Nephron (organoid): ENCODE data around the gene NUF2.
"Not testable (repeated sequence)": the region's sequence is repeated elsewhere in the genome, so short reads cannot be mapped to it uniquely, and the experiment has no call there.

ENCODE experiments used
- H3K27ac Mint-ChIP-seq, 3 experiments: 2 replicates each; pipeline ENCODE4 v1.8.0; 2020; ENCODE audit warnings: mixed read lengths in 3 of 3, mild to moderate bottlenecking in 2 of 3, moderate library complexity in 1 of 3
- H3K27me3 Mint-ChIP-seq: 2 replicates; pipeline ENCODE4 v1.8.0; 2021; ENCODE audit warnings: low read depth, mild to moderate bottlenecking, moderate library complexity, mixed read lengths
- H3K36me3 Mint-ChIP-seq: 2 replicates; pipeline ENCODE4 v1.8.0; 2020; ENCODE audit warnings: low read depth, mixed read lengths
- H3K4me1 Mint-ChIP-seq: 2 replicates; pipeline ENCODE4 v1.8.0; 2020; ENCODE audit warnings: mixed read lengths
- H3K4me3 Mint-ChIP-seq, 3 experiments: 2 replicates each; pipeline ENCODE4 v1.8.0; 2020; ENCODE audit warnings: mild to moderate bottlenecking in 3 of 3, mixed read lengths in 3 of 3, moderate library complexity in 2 of 3
- H3K9me3 Mint-ChIP-seq: 2 replicates; pipeline ENCODE4 v1.8.0; 2020; ENCODE audit warnings: mixed read lengths
- CTCF ChIP-seq, 3 experiments: fragments of 200-600 bp; sonication (generic); IDR thresholded peaks; one replicate each; pipeline ENCODE4 v1.5.0; 2021; ENCODE audit warnings: antibody characterized with exemption in 3 of 3; ENCODE audit not compliant: unreplicated experiment in 3 of 3

Gene NUF2

GRCh38 chr1:163321311-163322305, at the start of gene NUF2:
Gene NUF2 (plus strand): TSS chr1:163321954. CDS start chr1:163326052, 4,098 bp downstream.
- H3K36me3 Mint-ChIP-seq: no peaks in the 10 kb centered on the region
- no peaks in the 10 kb centered on the region for H3K9me3 Mint-ChIP-seq
- peaks cover 19% of the 10 kb centered on the region for H3K4me1 Mint-ChIP-seq
- TF ChIP-seq CTCF (IDR thresholded peaks at IDR 0.05; ENCODE audit: unreplicated experiment in 3 of 3): no peak
- peak within 1 kb of the TSS; percentile 85 to 97 (median 92) for H3K27ac Mint-ChIP-seq
- peak within 1 kb of the TSS; percentile 92 to 93 (median 93) for H3K4me3 Mint-ChIP-seq
- H3K27me3 Mint-ChIP-seq: no peaks in the 10 kb centered on the region

GRCh38 chr1:163273766-163274441, 47.9 kb upstream of the NUF2 start:
- Mint-ChIP-seq H3K36me3 (peaks cover 33% of the 10 kb centered on the region), H3K9me3 (peaks cover 18% of the 10 kb centered on the region), H3K4me1 (no peaks in the 10 kb centered on the region), H3K4me3 (no peak overlapping the region), H3K27ac (peak overlapping the region; percentile 39 to 83 (median 57)), H3K27me3 (no peaks in the 10 kb centered on the region)
- TF ChIP-seq CTCF (IDR thresholded peaks at IDR 0.05; ENCODE audit: unreplicated experiment in 3 of 3): no peak

GRCh38 chr1:163275222-163275621, 46.5 kb upstream of the NUF2 start:
- no peak overlapping the region for H3K4me3 Mint-ChIP-seq
- no peaks in the 10 kb centered on the region for H3K27me3 Mint-ChIP-seq
- peaks cover 46% of the 10 kb centered on the region for H3K36me3 Mint-ChIP-seq
- TF ChIP-seq CTCF (IDR thresholded peaks at IDR 0.05; ENCODE audit: unreplicated experiment in 3 of 3): no peak
- H3K9me3 Mint-ChIP-seq: peaks cover 29% of the 10 kb centered on the region
- no peaks in the 10 kb centered on the region for H3K4me1 Mint-ChIP-seq
- peak overlapping the region in 1 of 3 experiments; percentile 90 for H3K27ac Mint-ChIP-seq

- Mint-ChIP-seq H3K4me1 (no peaks in the 10 kb centered on the region), H3K36me3 (peaks cover 65% of the 10 kb centered on the region), H3K27me3 (no peaks in the 10 kb centered on the region), H3K9me3 (peaks cover 37% of the 10 kb centered on the region), H3K4me3 (no peak overlapping the region), H3K27ac (no peak overlapping the region)
- TF ChIP-seq CTCF (IDR thresholded peaks at IDR 0.05; ENCODE audit: unreplicated experiment in 3 of 3): no peak
Measured at GRCh38 chr1:163278602-163279001, 43.2 kb upstream of the NUF2 start.

- H3K36me3 Mint-ChIP-seq: peaks cover 22% of the 10 kb centered on the region
- not testable (repeated sequence) for H3K27me3 Mint-ChIP-seq, H3K4me1 Mint-ChIP-seq, H3K4me3 Mint-ChIP-seq
- H3K9me3 Mint-ChIP-seq: peaks cover 10% of the 10 kb centered on the region
- peak overlapping the region in 1 of 3 experiments; percentile 22 for H3K27ac Mint-ChIP-seq
Measured at GRCh38 chr1:163284867-163285266, 36.9 kb upstream of the NUF2 start.

GRCh38 chr1:163290025-163290640, 31.6 kb upstream of the NUF2 start:
- H3K27ac Mint-ChIP-seq: no peak overlapping the region
- H3K4me1 Mint-ChIP-seq: no peaks in the 10 kb centered on the region
- no peak for TF ChIP-seq CTCF (IDR thresholded peaks at IDR 0.05; ENCODE audit: unreplicated experiment in 3 of 3)
- H3K9me3 Mint-ChIP-seq: peaks cover 7% of the 10 kb centered on the region
- no peak overlapping the region for H3K4me3 Mint-ChIP-seq
- H3K27me3 Mint-ChIP-seq: no peaks in the 10 kb centered on the region
- H3K36me3 Mint-ChIP-seq: peaks cover 19% of the 10 kb centered on the region
